IPS-15b (cell line): ENCODE data around the gene COBLL1.
"Not testable (repeated sequence)": the region's sequence is repeated elsewhere in the genome, so short reads cannot be mapped to it uniquely, and the experiment has no call there.

Experiments used
- H3K27me3 ChIP-seq: one replicate; pipeline ENCODE4 v1.6.1; 2013; ENCODE audit warnings: low read length; ENCODE audit not compliant: control insufficient read depth, insufficient read depth
- H3K36me3 ChIP-seq: one replicate; pipeline ENCODE4 v1.6.1; 2013; ENCODE audit warnings: low read length; ENCODE audit not compliant: control insufficient read depth, insufficient read depth
- H3K4me1 ChIP-seq: one replicate; pipeline ENCODE4 v1.6.1; 2013; ENCODE audit warnings: mild to moderate bottlenecking, low read length; ENCODE audit not compliant: control insufficient read depth, insufficient read depth
- H3K4me3 ChIP-seq: one replicate; pipeline ENCODE4 v1.5.1; 2013; ENCODE audit warnings: low read depth, low read length
- H3K9ac ChIP-seq: one replicate; pipeline ENCODE4 v1.6.1; 2013; ENCODE audit warnings: low read depth, mild to moderate bottlenecking, low read length
- H3K9me3 ChIP-seq: one replicate; pipeline ENCODE4 v1.6.1; 2013; ENCODE audit warnings: mild to moderate bottlenecking, low read length; ENCODE audit not compliant: control insufficient read depth, insufficient read depth

COBLL1 gene

DNA sequence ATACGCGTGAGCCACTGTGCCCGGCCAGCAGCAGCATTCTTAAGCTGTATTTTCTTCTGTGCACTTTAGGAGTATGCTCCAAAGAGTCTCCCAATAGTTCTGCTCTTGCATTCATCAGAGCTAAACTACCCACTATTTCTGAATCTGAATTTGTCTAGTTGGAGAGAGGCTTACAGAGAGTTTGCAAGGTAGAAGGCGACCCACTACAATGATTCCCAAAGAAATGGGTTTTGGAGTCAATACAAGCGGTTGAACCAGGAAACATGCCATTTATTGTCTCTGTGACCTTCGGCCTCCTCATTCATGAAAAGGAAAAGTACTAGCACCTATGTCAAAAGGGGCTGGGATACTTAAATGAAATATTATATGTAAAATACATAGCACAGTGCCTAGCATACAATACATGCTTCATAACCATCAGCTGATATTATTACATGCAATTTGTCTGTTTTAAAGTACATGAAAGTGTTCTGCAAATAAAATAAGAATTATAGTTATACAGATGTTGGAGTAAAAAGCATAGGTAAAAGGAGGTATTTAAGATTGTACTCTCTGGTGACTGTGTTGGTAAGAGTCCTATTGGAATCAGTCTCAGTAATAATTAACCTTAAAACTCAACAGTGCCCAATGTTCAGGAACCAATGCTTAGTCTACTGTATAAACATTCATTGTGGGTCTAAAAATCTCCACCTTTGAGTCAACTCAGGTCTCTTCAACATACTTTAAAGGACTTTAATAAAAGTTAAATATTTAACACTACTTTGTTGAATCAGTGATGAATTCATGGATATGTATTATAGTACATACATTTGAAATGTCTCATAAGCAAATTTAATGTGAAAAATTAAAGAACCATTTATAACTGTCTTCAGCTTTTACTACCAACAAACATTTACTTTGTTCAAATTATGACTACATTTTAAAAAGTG is 130.5 kb downstream of the COBLL1 start:
- Histone ChIP-seq H3K9me3 (no peaks in the 10 kb centered on the region), H3K9ac (no peak overlapping the region), H3K4me1 (no peaks in the 10 kb centered on the region), H3K4me3 (no peak overlapping the region), H3K27me3 (no peaks in the 10 kb centered on the region), H3K36me3 (no peaks in the 10 kb centered on the region)

DNA sequence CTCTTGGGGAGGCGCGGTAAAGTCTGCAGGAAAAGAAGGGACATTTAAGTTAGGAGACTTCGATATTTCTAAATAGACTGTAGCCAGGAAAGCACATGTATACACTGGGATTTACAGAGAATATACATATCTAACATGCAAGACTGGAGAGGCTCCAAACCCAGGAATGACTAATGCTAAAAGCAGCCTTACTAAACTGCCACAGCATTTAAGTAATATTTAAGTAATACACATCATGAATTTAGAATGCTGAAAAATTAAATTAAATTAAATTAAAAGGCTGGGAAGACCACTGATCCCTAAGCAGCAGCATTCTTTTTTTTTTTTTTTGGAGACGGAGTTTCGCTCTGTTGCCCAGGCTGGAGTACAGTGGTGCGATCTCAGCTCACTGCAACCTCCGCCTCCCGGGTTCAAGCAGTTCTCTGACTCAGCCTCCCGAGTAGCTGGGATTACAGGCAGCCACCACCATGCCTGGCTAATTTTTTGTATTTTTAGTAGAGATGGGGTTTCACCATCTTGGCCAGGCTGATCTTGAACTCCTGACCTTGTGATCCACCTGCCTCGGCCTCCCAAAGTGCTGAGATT is 131.3 kb downstream of the COBLL1 start:
- H3K36me3 ChIP-seq, H3K9ac ChIP-seq, H3K27me3 ChIP-seq, H3K9me3 ChIP-seq, H3K4me1 ChIP-seq, H3K4me3 ChIP-seq: not testable (repeated sequence)

DNA sequence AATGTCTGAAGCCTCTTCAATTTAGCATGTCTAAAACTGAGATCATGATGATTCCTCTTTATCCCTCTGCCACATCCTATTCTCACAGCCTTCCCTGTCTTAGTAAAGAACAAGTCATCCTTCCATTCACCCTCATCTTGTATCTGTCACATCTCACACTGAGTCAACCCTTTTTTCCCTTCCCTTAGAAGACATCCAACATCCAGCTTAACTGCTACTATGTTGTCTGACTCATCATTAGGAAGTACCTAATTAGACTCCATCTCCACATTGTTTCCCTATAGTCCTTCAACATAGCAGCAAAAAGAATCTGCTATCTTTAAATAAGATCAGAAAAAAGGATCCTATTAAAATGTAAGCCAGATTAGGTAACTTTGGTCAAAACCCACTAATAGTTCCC is 135.1 kb downstream of the COBLL1 start:
- no peaks in the 10 kb centered on the region for H3K27me3 ChIP-seq
- H3K9me3 ChIP-seq: no peaks in the 10 kb centered on the region
- no peaks in the 10 kb centered on the region for H3K36me3 ChIP-seq
- H3K9ac ChIP-seq: no peak overlapping the region
- H3K4me1 ChIP-seq: no peaks in the 10 kb centered on the region
- no peak overlapping the region for H3K4me3 ChIP-seq

- no peaks in the 10 kb centered on the region for H3K4me1 ChIP-seq
These were observed 136.0 kb downstream of the COBLL1 start for GRCh38 chr2:164705412-164706167.

DNA sequence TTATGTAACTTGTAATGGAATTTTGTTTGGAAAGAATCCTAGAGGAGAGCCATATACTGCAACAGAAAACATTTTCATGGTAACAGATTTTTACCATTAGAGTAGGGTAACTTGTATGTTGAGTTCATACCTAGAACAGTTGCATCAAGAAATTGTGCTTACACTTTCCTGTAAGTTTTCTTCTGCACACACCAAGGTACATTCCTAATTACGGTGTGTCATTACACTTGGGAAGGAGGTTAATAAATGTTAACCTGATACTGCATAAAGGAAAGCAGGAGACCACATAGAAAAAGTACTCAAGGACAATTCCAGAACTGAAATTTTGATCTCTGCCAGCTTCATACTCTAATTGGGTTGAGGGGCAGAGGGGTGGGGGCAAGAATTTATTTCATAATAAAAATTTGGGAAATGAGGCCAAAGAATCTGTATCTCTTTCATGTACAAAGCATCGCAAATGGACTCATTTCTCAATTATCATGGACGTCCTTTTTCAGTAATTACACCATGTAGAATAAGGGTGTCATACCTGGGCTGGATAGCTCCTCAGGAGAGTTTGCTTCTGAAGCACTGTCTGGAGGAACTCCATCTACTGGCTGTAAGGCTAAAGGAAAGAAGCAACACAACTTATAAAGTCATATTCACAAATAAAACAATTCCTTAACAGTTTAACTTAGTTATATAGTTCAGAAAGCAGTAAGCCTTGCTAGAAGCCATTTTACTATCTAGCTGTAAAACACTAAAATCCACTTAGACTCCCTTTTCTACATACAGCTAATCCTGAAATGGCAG is 137.5 kb downstream of the COBLL1 start:
- Histone ChIP-seq H3K27me3 (no peaks in the 10 kb centered on the region), H3K9me3 (no peaks in the 10 kb centered on the region), H3K4me3 (no peak overlapping the region), H3K4me1 (no peaks in the 10 kb centered on the region), H3K36me3 (no peaks in the 10 kb centered on the region), H3K9ac (no peak overlapping the region)

More at GRCh38 chr2:164705412-164706167, 136.0 kb downstream of the COBLL1 start:
- no peaks in the 10 kb centered on the region for H3K36me3 ChIP-seq
- no peaks in the 10 kb centered on the region for H3K27me3 ChIP-seq
- no peak overlapping the region for H3K4me3 ChIP-seq
- no peaks in the 10 kb centered on the region for H3K9me3 ChIP-seq
- H3K9ac ChIP-seq: no peak overlapping the region

- no peaks in the 10 kb centered on the region for H3K4me1 ChIP-seq
- H3K27me3 ChIP-seq: no peaks in the 10 kb centered on the region
- no peaks in the 10 kb centered on the region for H3K36me3 ChIP-seq
These were observed 140.1 kb downstream of the COBLL1 start for GRCh38 chr2:164701565-164701964.

GRCh38 chr2:164700390-164700789 is 141.2 kb downstream of the COBLL1 start:
- Histone ChIP-seq H3K36me3 (no peaks in the 10 kb centered on the region), H3K27me3 (no peaks in the 10 kb centered on the region), H3K9ac (no peak overlapping the region), H3K9me3 (no peaks in the 10 kb centered on the region), H3K4me1 (no peaks in the 10 kb centered on the region), H3K4me3 (no peak overlapping the region)

More at GRCh38 chr2:164701565-164701964, 140.1 kb downstream of the COBLL1 start:
- no peak overlapping the region for H3K9ac ChIP-seq
- H3K9me3 ChIP-seq: no peaks in the 10 kb centered on the region
- H3K4me3 ChIP-seq: no peak overlapping the region

- no peak overlapping the region for H3K9ac ChIP-seq
- no peak overlapping the region for H3K4me3 ChIP-seq
- no peaks in the 10 kb centered on the region for H3K4me1 ChIP-seq
- no peaks in the 10 kb centered on the region for H3K9me3 ChIP-seq
- no peaks in the 10 kb centered on the region for H3K36me3 ChIP-seq
- no peaks in the 10 kb centered on the region for H3K27me3 ChIP-seq
These were observed 143.7 kb downstream of the COBLL1 start for GRCh38 chr2:164697688-164698461.

GRCh38 chr2:164696634-164697033 is 145.0 kb downstream of the COBLL1 start:
- H3K4me3 ChIP-seq: no peak overlapping the region
- no peaks in the 10 kb centered on the region for H3K36me3 ChIP-seq
- H3K27me3 ChIP-seq: no peaks in the 10 kb centered on the region
- no peak overlapping the region for H3K9ac ChIP-seq
- H3K9me3 ChIP-seq: no peaks in the 10 kb centered on the region
- H3K4me1 ChIP-seq: no peaks in the 10 kb centered on the region

DNA sequence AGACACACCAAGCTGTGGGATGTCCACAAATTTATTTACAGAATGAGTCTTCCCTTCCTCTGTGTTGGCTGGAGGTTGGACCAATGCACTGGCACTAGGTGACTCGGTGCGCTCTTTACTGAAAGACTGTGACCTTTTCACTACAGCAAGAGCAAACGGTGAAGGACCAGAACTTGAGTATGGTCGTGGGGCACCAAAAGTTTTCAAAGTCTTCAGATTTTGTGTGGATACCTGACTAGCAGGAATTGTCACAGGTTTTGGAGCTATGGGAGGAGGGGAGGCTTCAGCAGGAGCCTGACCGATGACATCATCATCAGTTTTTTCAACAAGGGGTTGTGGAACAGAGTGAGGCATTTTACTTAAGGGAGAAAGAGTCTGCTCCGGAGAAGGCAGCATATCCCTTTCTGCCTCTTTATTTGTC is 147.3 kb downstream of the COBLL1 start:
- Histone ChIP-seq H3K36me3 (no peaks in the 10 kb centered on the region), H3K9me3 (no peaks in the 10 kb centered on the region), H3K9ac (no peak overlapping the region), H3K4me3 (no peak overlapping the region), H3K27me3 (no peaks in the 10 kb centered on the region), H3K4me1 (no peaks in the 10 kb centered on the region)
